Tibial nerve (tissue), 4 donors: ENCODE measurements around the gene MTURN. TPM values are rescaled to one million over a fixed set of nuclear protein-coding genes. Genes with fewer than 3 reads are reported as not detected.
A peak's percentile ranks its signal among the peaks of the same experiment; 100 is the strongest.

Experiments
- DNase-seq, 2 donors: peaks; one replicate each; pipeline ENCODE4 v3.0.0-alpha.2; 2019; ENCODE audit warnings: low spot score in 2 of 2
- H3K27ac ChIP-seq, 4 donors: fragments of 200-600 bp; sonication (generic) in 3 of 4; one replicate each; pipeline ENCODE4 v1.5.1; 2017 to 2019; ENCODE audit warnings: mild to moderate bottlenecking in 1 of 4
- H3K27me3 ChIP-seq, 2 donors: fragments of 200-600 bp; sonication (generic) in 1 of 2; one replicate each; pipeline versions ENCODE4 v1.5.1 to v1.6.0; 2017 to 2019
- H3K36me3 ChIP-seq, 3 donors: fragments of 200-600 bp; sonication (generic); one replicate each; pipeline ENCODE4 v1.5.1; 2018 to 2019
- H3K4me1 ChIP-seq, 4 donors: fragments of 200-600 bp; sonication (generic) in 3 of 4; one replicate each; pipeline ENCODE4 v1.5.1; 2017 to 2019
- H3K4me3 ChIP-seq, 4 donors: fragments of 200-600 bp; sonication (generic) in 3 of 4; one replicate each; pipeline ENCODE4 v1.5.1; 2017 to 2019; ENCODE audit warnings: mild to moderate bottlenecking in 1 of 4, moderate library complexity in 1 of 4
- H3K9me3 ChIP-seq, 4 donors: fragments of 200-600 bp; sonication (generic) in 3 of 4; one replicate each; pipeline ENCODE4 v1.5.1; 2017 to 2019
- EP300 ChIP-seq, 2 donors: sonication (generic); formaldehyde crosslinking; IDR thresholded peaks; one replicate each; pipeline ENCODE4 v1.6.1; 2017; ENCODE audit warnings: antibody characterized with exemption in 2 of 2, mild to moderate bottlenecking in 1 of 2
- POLR2A ChIP-seq, 2 donors: fragments of 450-650 bp; IDR thresholded peaks; one replicate each; pipeline ENCODE4 v1.6.1; 2017; ENCODE audit warnings: antibody characterized with exemption in 2 of 2, mild to moderate bottlenecking in 2 of 2, moderate library complexity in 2 of 2
- WGBS, 2 donors: methylation state at CpG; one replicate each; pipeline ENCODE4 v1.1.5; 2018; 5-methylcytosine and 5-hydroxymethylcytosine counted together
- total RNA-seq, 4 donors: library from RNA; depleted of rRNA; stranded (reverse); fragments of >200 nt; gene quantifications; one replicate each; pipeline ENCODE4 v1.1.0, GENCODE V29; 2016
- TF ChIP-seq, protein P1 (sequence below), 5 experiments: fragments of 200-600 bp in 3 of 5; fragments of 450-650 bp in 2 of 5; sonication (generic) in 3 of 5; IDR thresholded peaks; one replicate each; pipeline ENCODE4 v1.5.1; 2016 to 2019; ENCODE audit warnings: antibody characterized with exemption in 5 of 5, mild to moderate bottlenecking in 3 of 5, moderate library complexity in 2 of 5

MTURN gene
- total RNA-seq, 4 donors from 2014 or later = 156 to 246 (median 186) TPM

DNA sequence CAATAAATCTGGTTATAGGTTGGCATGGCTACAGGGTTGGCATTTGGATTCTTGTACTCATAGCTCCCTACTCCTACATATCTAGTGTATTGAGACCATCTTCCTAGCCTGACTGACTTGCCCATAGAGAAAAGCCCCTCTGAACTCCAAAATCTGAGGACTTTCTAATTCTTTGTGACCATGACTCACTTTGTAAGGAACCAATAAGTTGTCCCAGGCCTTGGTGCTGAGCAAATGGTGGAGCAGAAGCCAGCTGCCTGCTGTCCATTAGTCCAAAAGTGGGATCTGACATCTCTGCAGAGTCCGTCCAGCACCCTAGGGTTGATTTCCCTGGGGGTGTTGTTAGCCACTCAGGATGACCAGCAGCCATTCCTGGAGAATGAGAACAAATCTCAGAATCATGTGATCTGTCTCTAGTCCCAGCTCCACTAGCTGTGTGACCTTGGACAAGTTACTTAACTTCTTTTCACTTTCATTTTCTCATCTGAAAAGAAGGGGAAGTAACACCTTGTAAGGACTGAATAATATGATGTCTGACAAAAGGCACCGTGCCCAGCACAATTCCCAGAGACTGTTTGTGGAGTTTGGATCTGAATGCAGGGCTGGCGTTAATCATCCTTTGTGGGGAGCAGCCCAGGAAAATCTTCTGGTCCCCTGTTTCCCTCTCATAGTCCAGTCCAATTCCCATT lies 44.1 kb downstream of the MTURN start:
- peaks cover 0 to 94% (median 47%) of the 10 kb centered on the region in 4 donors for H3K4me1 ChIP-seq
- H3K27me3 ChIP-seq = no peaks in the 10 kb centered on the region
- H3K27ac ChIP-seq = peak overlapping the region in 3 of 4 donors; percentile 35 to 94 (median 87)
- whole genome bisulfite sequencing, 2 donors = 75 to 90% methylated on average over 3 of the region's 3 CpGs
- TF ChIP-seq, protein P1, sequence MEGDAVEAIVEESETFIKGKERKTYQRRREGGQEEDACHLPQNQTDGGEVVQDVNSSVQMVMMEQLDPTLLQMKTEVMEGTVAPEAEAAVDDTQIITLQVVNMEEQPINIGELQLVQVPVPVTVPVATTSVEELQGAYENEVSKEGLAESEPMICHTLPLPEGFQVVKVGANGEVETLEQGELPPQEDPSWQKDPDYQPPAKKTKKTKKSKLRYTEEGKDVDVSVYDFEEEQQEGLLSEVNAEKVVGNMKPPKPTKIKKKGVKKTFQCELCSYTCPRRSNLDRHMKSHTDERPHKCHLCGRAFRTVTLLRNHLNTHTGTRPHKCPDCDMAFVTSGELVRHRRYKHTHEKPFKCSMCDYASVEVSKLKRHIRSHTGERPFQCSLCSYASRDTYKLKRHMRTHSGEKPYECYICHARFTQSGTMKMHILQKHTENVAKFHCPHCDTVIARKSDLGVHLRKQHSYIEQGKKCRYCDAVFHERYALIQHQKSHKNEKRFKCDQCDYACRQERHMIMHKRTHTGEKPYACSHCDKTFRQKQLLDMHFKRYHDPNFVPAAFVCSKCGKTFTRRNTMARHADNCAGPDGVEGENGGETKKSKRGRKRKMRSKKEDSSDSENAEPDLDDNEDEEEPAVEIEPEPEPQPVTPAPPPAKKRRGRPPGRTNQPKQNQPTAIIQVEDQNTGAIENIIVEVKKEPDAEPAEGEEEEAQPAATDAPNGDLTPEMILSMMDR (IDR thresholded peaks at IDR 0.05) = no peak
- TF ChIP-seq POLR2A (IDR thresholded peaks at IDR 0.05) = no peak
- TF ChIP-seq EP300 (IDR thresholded peaks at IDR 0.05) = no peak
- H3K4me3 ChIP-seq = no peak overlapping the region
- no peaks in the 10 kb centered on the region for H3K9me3 ChIP-seq
- DNase-seq = no peak
- H3K36me3 ChIP-seq = no peaks in the 10 kb centered on the region

DNA sequence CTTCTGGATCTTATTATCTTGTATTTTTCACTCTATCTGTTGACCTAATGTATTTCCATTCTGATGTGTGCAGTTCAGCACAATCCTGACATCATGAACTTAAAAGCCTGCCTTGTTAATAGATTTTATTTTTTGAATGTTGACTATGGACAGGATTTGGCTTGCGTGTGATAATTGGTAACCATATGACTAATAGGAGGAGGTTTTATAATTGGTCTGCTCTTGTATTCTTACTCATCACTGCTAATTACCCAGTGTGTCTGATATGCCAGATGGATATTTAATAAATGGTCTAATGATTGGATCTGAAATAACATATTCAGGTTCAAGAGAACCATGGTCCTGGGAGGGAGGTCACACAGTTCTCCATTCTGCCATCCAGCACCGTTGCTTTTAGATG lies 45.9 kb downstream of the MTURN start:
- no peak overlapping the region for H3K4me3 ChIP-seq
- DNase-seq = no peak
- H3K9me3 ChIP-seq = no peaks in the 10 kb centered on the region
- H3K27me3 ChIP-seq = no peaks in the 10 kb centered on the region
- H3K4me1 ChIP-seq = peaks cover 0 to 92% (median 42%) of the 10 kb centered on the region in 4 donors
- TF ChIP-seq POLR2A (IDR thresholded peaks at IDR 0.05) = no peak
- TF ChIP-seq EP300 (IDR thresholded peaks at IDR 0.05) = no peak
- TF ChIP-seq, protein P1 (IDR thresholded peaks at IDR 0.05) = no peak
- peak overlapping the region; percentile 66 to 94 (median 80) for H3K27ac ChIP-seq
- WGBS, 2 donors = 55 to 65% methylated on average over 2 of the region's 2 CpGs
- no peaks in the 10 kb centered on the region for H3K36me3 ChIP-seq

DNA sequence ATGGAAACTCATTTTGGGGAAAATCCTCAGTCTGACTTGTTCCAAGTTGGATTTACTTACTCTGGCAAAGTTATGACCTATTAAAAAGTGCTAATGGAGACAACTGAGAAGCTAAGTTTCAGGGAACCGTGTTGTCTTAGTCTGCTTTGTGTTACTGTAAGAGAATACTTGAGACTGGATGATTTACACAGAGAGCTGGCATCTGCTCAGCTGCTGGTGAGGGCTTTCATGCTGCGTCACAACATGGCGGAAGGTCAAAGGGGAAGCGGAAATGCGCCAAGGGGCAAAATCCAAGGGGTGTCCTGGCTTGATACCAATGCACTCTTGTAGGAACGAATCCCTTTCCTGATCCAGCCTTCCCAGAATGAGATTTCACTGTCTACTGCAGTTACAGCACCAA lies 46.4 kb downstream of the MTURN start:
- Histone ChIP-seq H3K36me3 (no peaks in the 10 kb centered on the region), H3K4me3 (no peak overlapping the region), H3K4me1 (peaks cover 0 to 92% (median 39%) of the 10 kb centered on the region in 4 donors), H3K9me3 (no peaks in the 10 kb centered on the region), H3K27ac (peak overlapping the region; percentile 66 to 94 (median 80)), H3K27me3 (no peaks in the 10 kb centered on the region)
- 50 to 64% methylated on average over 6 of the region's 6 CpGs for whole genome bisulfite sequencing, 2 donors
- TF ChIP-seq, protein P1 (IDR thresholded peaks at IDR 0.05) = no peak
- TF ChIP-seq POLR2A (IDR thresholded peaks at IDR 0.05) (no peak), EP300 (IDR thresholded peaks at IDR 0.05) (peak in 1 of 2 donors; percentile 63)
- DNase-seq = no peak

DNA sequence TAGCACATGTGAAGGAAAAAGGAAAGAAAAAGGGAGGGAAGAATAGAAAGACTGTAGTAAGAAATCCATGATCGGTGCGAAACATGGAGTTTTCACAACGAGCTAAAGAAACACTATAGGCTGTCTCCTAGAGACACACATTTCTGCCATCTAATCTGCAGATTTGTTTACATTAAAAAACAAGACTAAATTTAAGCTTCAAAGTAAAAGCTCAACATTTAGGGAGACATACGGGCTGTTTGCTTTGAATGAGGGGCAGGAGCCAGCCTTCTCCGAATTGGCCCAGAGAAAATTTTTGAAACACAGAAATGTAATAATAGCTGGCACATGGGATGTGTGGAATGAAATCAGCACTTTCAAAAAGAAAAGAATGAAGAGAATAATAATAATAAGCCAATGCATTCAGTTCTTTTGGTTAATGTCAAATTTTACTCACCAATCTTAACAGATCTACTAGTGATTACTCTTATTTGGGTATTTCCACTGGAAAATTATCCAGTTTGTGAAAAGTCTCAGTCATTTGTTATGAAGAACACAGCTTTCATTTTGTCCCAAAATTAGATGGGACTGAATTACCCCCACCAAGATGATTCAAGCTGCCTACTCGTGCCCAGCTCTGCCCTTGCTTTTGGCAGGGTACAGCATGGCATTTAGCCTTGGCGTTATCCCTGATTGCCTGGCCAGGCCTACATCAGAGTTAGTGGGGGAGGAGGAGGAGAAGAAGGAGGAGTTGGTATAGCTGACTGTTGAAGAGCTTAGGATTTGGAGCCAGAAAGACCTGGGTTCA lies 47.1 kb downstream of the MTURN start:
- no peaks in the 10 kb centered on the region for H3K9me3 ChIP-seq
- H3K36me3 ChIP-seq = no peaks in the 10 kb centered on the region
- DNase-seq = no peak
- no peak overlapping the region for H3K4me3 ChIP-seq
- TF ChIP-seq, protein P1 (IDR thresholded peaks at IDR 0.05) = no peak
- peak in 1 of 2 donors; percentile 92 for TF ChIP-seq EP300 (IDR thresholded peaks at IDR 0.05)
- WGBS, 2 donors = 49 to 53% methylated on average over 7 of the region's 7 CpGs
- H3K27me3 ChIP-seq = no peaks in the 10 kb centered on the region
- peak overlapping the region; percentile 66 to 94 (median 80) for H3K27ac ChIP-seq
- H3K4me1 ChIP-seq = peaks cover 0 to 85% (median 33%) of the 10 kb centered on the region in 4 donors

DNA sequence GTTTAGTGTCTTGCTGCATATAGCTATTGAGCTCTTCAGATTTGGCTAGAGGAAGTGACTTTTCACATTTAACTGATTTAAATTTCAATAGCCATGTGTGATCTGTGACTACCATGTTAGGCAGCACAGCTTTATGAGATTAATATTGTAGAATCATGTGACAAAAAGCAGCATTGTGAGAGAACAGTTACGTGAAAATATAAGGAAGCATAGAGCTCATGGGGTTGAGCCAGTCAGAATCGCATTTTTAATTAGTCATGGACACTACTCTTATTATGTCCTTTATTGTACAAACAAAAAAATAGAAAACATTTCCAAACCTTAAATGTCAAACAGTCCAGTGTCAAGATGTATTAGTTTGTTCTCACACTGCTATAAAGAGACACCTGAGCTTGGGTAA lies 48.0 kb downstream of the MTURN start:
- Histone ChIP-seq H3K4me3 (no peak overlapping the region), H3K27me3 (no peaks in the 10 kb centered on the region), H3K4me1 (peaks cover 0 to 77% (median 32%) of the 10 kb centered on the region in 4 donors), H3K9me3 (no peaks in the 10 kb centered on the region), H3K36me3 (no peaks in the 10 kb centered on the region), H3K27ac (peak overlapping the region; percentile 9 to 94 (median 54))
- TF ChIP-seq EP300 (IDR thresholded peaks at IDR 0.05) = no peak
- TF ChIP-seq, protein P1 (IDR thresholded peaks at IDR 0.05) = no peak
- TF ChIP-seq POLR2A (IDR thresholded peaks at IDR 0.05) = no peak
- WGBS, 2 donors = 60 to 63% methylated on average over 2 of the region's 2 CpGs
- DNase-seq = no peak
